ENCODE data around the gene GALNT10. TPM values are rescaled to one million over a fixed set of nuclear protein-coding genes. Genes with fewer than 3 reads are reported as not detected.

Gene GALNT10
- total RNA-seq, 1 donor from 2014 or later: 10.4 TPM

DNA sequence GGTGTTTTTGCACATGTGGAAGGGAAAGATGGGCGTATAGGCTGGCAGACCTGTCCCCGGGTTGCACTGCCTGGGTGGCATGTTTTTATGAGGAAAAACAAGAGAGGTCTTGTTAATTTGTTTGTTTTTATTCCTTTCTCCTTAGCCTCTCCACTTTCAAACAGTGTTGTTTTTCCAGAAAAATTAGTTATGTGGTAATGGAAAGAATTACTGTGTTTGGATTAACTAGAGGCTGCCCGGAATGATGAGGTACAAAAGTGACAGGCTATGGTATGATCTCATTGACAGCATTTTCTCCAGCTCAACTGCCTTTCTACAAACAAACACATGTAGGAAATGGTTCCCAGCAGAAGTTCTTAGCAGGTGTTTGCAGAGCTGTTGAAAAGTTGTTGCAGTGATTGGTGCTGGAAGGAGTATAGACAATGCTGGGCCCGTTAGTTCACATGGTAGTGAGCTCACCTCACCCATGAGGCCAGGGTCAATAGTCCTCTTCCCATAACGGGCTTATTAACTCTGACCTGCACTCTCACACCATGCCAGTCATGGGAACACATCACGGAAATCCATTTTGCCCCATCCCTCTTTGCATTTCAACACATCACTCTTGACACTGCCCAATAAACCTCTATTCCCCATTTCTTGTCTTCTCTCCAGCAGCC, 144.0 kb downstream of the GALNT10 start:
- Histone ChIP-seq H3K9ac (ENCODE audit: low read depth in 1 of 3, low read length in 3 of 3) (no peak overlapping the region), H3K27ac (ENCODE audit: low read depth, low read length) (no peak overlapping the region), H3K9me3 (ENCODE audit: control insufficient read depth in 3 of 3, low read length in 3 of 3) (no peaks in the 10 kb centered on the region), H3K4me1 (ENCODE audit: control insufficient read depth in 3 of 3, insufficient read depth in 3 of 3, low read length in 3 of 3) (no peaks in the 10 kb centered on the region), H3K4me3 (ENCODE audit: low read length in 3 of 3) (no peak overlapping the region), H3K36me3 (ENCODE audit: control insufficient read depth in 3 of 3, insufficient read depth in 3 of 3, low read length in 3 of 3) (peaks cover 7 to 17% (median 13%) of the 10 kb centered on the region in 3 donors), H3K27me3 (ENCODE audit: control insufficient read depth in 3 of 3, insufficient read depth in 3 of 3, low read length in 3 of 3) (no peaks in the 10 kb centered on the region)

DNA sequence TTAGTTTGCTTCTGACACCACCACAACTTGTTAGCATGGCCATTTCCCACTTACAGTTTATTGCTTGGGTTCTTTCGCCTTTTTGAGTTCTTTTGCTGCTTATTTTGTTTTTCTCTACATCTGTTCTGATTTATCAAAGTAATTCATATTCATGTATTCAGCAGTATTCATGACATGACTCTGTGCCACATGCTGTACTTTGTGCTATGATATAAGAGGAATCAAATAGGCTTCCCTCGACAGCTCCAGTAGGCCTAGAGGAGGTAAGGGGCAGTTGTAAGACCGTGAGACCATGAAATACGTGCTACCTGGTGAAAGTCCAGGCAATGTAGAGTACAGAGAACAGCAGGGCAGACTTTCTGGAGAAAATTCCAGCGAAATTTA, 144.5 kb downstream of the GALNT10 start:
- Histone ChIP-seq H3K4me3 (ENCODE audit: low read length in 3 of 3) (no peak overlapping the region), H3K4me1 (ENCODE audit: control insufficient read depth in 3 of 3, insufficient read depth in 3 of 3, low read length in 3 of 3) (no peaks in the 10 kb centered on the region), H3K36me3 (ENCODE audit: control insufficient read depth in 3 of 3, insufficient read depth in 3 of 3, low read length in 3 of 3) (peaks cover 7 to 16% (median 12%) of the 10 kb centered on the region in 3 donors), H3K9me3 (ENCODE audit: control insufficient read depth in 3 of 3, low read length in 3 of 3) (no peaks in the 10 kb centered on the region), H3K9ac (ENCODE audit: low read depth in 1 of 3, low read length in 3 of 3) (no peak overlapping the region), H3K27ac (ENCODE audit: low read depth, low read length) (no peak overlapping the region), H3K27me3 (ENCODE audit: control insufficient read depth in 3 of 3, insufficient read depth in 3 of 3, low read length in 3 of 3) (no peaks in the 10 kb centered on the region)

DNA sequence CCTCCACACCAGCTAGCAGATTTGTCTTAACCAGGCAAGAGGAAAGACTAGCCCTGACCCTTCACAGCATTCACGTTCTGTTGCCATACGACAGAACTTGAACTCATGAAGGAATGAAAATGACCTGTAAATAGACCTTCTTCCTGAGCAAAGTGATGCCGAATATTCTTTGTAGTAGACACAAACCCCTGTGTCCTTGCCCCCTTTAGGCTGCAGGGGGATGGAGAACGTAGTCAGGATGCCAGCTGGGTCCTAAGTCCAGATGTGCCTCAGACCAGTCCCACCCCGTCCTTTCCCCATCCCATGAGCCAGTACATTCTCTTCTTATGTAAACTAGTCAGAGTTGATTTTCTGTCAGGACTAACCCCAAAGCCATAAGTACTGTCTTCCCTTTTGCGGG, 151.1 kb downstream of the GALNT10 start:
- Histone ChIP-seq H3K4me3 (ENCODE audit: low read length in 3 of 3) (no peak overlapping the region), H3K27ac (ENCODE audit: low read depth, low read length) (no peak overlapping the region), H3K4me1 (ENCODE audit: control insufficient read depth in 3 of 3, insufficient read depth in 3 of 3, low read length in 3 of 3) (no peaks in the 10 kb centered on the region), H3K27me3 (ENCODE audit: control insufficient read depth in 3 of 3, insufficient read depth in 3 of 3, low read length in 3 of 3) (no peaks in the 10 kb centered on the region), H3K9me3 (ENCODE audit: control insufficient read depth in 3 of 3, low read length in 3 of 3) (no peaks in the 10 kb centered on the region), H3K9ac (ENCODE audit: low read depth in 1 of 3, low read length in 3 of 3) (no peak overlapping the region), H3K36me3 (ENCODE audit: control insufficient read depth in 3 of 3, insufficient read depth in 3 of 3, low read length in 3 of 3) (no peaks in the 10 kb centered on the region)

GRCh38 chr5:154342211-154342610, 151.7 kb downstream of the GALNT10 start:
- Histone ChIP-seq H3K36me3 (ENCODE audit: control insufficient read depth in 3 of 3, insufficient read depth in 3 of 3, low read length in 3 of 3) (no peaks in the 10 kb centered on the region), H3K27me3 (ENCODE audit: control insufficient read depth in 3 of 3, insufficient read depth in 3 of 3, low read length in 3 of 3) (no peaks in the 10 kb centered on the region), H3K9ac (ENCODE audit: low read depth in 1 of 3, low read length in 3 of 3) (no peak overlapping the region)

DNA sequence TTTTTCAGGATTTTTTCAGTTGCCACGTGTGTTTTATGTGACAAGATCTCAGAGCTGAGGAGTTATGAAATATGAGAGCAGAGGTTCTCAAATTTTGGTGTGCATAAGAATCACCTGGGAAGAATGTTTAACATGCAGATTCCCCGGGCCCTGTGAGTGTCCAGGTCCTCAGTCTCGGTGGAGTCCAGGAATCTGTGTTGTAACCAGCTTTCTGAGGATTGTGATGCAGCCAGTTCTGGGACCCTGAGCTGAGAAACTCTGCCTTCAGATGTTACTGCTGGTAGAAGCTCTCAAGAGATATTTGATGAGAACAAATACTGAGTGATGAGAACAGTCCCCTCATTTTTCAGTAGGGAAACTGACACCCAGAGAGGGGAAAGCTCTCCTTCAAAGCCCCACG, 152.4 kb downstream of the GALNT10 start:
- Histone ChIP-seq H3K4me3 (ENCODE audit: low read length in 3 of 3) (no peak overlapping the region), H3K9me3 (ENCODE audit: control insufficient read depth in 3 of 3, low read length in 3 of 3) (no peaks in the 10 kb centered on the region), H3K27me3 (ENCODE audit: control insufficient read depth in 3 of 3, insufficient read depth in 3 of 3, low read length in 3 of 3) (no peaks in the 10 kb centered on the region), H3K27ac (ENCODE audit: low read depth, low read length) (no peak overlapping the region), H3K4me1 (ENCODE audit: control insufficient read depth in 3 of 3, insufficient read depth in 3 of 3, low read length in 3 of 3) (no peaks in the 10 kb centered on the region), H3K36me3 (ENCODE audit: control insufficient read depth in 3 of 3, insufficient read depth in 3 of 3, low read length in 3 of 3) (no peaks in the 10 kb centered on the region), H3K9ac (ENCODE audit: low read depth in 1 of 3, low read length in 3 of 3) (no peak overlapping the region)

More at GRCh38 chr5:154342211-154342610, 151.7 kb downstream of the GALNT10 start:
- Histone ChIP-seq H3K27ac (ENCODE audit: low read depth, low read length) (no peak overlapping the region), H3K4me1 (ENCODE audit: control insufficient read depth in 3 of 3, insufficient read depth in 3 of 3, low read length in 3 of 3) (no peaks in the 10 kb centered on the region), H3K9me3 (ENCODE audit: control insufficient read depth in 3 of 3, low read length in 3 of 3) (no peaks in the 10 kb centered on the region), H3K4me3 (ENCODE audit: low read length in 3 of 3) (no peak overlapping the region)

DNA sequence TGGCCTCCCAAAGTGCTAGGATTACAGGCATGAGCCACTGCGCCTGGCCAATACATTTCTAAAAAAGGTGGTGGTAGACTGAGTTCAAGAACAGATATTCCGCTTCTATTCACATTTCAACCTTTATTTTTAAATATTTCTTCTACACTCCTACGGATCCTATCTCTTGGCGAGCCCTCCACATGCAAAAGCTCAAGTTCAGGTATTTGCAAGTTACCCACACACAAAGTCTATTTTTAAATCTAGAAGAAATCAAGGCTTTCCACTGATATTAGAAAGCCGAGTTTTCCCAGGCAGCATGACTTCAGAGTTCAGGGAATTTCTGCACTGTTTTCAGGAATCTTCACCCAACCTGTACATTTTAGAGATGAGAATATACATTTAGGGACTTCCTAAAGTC, 153.9 kb downstream of the GALNT10 start:
- H3K4me1 ChIP-seq (ENCODE audit: control insufficient read depth in 3 of 3, insufficient read depth in 3 of 3, low read length in 3 of 3): no peaks in the 10 kb centered on the region
- no peak overlapping the region for H3K4me3 ChIP-seq (ENCODE audit: low read length in 3 of 3)
- no peaks in the 10 kb centered on the region for H3K9me3 ChIP-seq (ENCODE audit: control insufficient read depth in 3 of 3, low read length in 3 of 3)
- H3K27me3 ChIP-seq (ENCODE audit: control insufficient read depth in 3 of 3, insufficient read depth in 3 of 3, low read length in 3 of 3): no peaks in the 10 kb centered on the region
- H3K9ac ChIP-seq (ENCODE audit: low read depth in 1 of 3, low read length in 3 of 3): no peak overlapping the region
- no peaks in the 10 kb centered on the region for H3K36me3 ChIP-seq (ENCODE audit: control insufficient read depth in 3 of 3, insufficient read depth in 3 of 3, low read length in 3 of 3)
- H3K27ac ChIP-seq (ENCODE audit: low read depth, low read length): no peak overlapping the region

DNA sequence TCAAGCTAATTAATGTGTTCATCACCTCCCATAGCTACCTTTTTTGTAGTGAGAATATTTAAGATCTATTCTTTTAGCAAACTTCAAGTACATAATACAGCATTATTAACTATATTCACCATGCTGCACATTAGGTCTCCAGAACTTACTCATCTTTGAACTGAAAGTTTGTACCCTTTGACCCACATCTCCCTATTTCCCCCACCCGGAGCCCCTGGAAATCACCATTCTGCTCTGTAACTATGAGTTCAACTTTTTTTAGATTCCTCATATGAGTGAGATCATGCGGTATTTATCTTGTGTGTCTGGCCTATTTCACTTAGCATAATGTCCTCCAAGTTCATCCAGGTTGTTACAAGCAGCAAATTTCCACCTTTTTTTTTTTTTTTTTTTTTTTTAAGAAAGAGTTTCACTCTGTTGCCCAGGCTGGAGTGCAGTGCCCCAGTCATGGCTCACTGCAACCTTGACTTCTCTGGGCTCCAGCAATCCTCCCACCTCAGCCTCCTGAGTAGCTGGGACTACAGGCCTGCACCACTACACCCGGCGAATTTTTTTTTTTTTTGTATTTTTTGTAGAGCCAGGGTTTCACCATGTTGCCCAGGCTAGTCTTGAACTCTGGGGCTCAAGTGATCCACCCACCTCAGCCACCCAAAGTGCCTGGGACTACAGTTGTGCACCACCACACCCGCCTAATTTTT, 154.9 kb downstream of the GALNT10 start:
- no peak overlapping the region for H3K9ac ChIP-seq (ENCODE audit: low read depth in 1 of 3, low read length in 3 of 3)
- no peaks in the 10 kb centered on the region for H3K4me1 ChIP-seq (ENCODE audit: control insufficient read depth in 3 of 3, insufficient read depth in 3 of 3, low read length in 3 of 3)
- no peaks in the 10 kb centered on the region for H3K27me3 ChIP-seq (ENCODE audit: control insufficient read depth in 3 of 3, insufficient read depth in 3 of 3, low read length in 3 of 3)
- H3K4me3 ChIP-seq (ENCODE audit: low read length in 3 of 3): no peak overlapping the region
- H3K27ac ChIP-seq (ENCODE audit: low read depth, low read length): no peak overlapping the region
- H3K36me3 ChIP-seq (ENCODE audit: control insufficient read depth in 3 of 3, insufficient read depth in 3 of 3, low read length in 3 of 3): no peaks in the 10 kb centered on the region
- H3K9me3 ChIP-seq (ENCODE audit: control insufficient read depth in 3 of 3, low read length in 3 of 3): no peaks in the 10 kb centered on the region

GRCh38 chr5:154346427-154346826, 155.9 kb downstream of the GALNT10 start:
- Histone ChIP-seq H3K27ac (ENCODE audit: low read depth, low read length) (no peak overlapping the region), H3K9ac (ENCODE audit: low read depth in 1 of 3, low read length in 3 of 3) (no peak overlapping the region), H3K27me3 (ENCODE audit: control insufficient read depth in 3 of 3, insufficient read depth in 3 of 3, low read length in 3 of 3) (no peaks in the 10 kb centered on the region), H3K4me1 (ENCODE audit: control insufficient read depth in 3 of 3, insufficient read depth in 3 of 3, low read length in 3 of 3) (no peaks in the 10 kb centered on the region), H3K4me3 (ENCODE audit: low read length in 3 of 3) (no peak overlapping the region), H3K36me3 (ENCODE audit: control insufficient read depth in 3 of 3, insufficient read depth in 3 of 3, low read length in 3 of 3) (no peaks in the 10 kb centered on the region), H3K9me3 (ENCODE audit: control insufficient read depth in 3 of 3, low read length in 3 of 3) (no peaks in the 10 kb centered on the region)

DNA sequence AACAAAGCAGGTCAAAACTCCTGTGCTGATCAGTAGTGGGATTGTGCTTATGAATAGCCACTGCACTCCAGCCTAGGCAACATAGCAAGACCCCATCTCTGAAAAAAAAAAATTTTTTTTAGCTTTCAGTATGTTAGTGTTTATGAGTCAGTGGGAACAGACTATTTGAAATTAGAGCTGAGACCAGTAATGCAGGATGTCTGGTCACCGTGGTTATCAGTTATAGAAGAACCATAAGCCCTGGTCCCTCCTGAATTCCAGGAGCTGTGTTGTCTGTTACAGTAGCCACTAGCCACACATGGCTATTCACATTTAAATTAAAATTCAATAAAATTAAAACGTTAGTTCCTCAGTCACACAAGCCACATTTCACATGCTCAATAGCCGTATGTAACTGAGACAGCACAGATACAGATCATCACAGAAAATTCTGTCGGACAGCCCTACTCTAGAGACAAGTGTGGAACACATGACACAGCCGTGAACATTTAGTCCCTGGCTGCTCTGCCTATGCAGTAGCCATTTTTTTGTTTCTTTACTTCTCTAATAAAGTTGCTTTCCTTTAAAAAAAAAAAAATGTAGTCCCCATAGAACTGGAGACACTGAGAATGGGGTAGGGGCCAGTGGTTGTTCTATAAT, 159.2 kb downstream of the GALNT10 start:
- no peaks in the 10 kb centered on the region for H3K9me3 ChIP-seq (ENCODE audit: control insufficient read depth in 3 of 3, low read length in 3 of 3)
- no peak overlapping the region for H3K27ac ChIP-seq (ENCODE audit: low read depth, low read length)
- no peak overlapping the region for H3K4me3 ChIP-seq (ENCODE audit: low read length in 3 of 3)
- no peaks in the 10 kb centered on the region for H3K36me3 ChIP-seq (ENCODE audit: control insufficient read depth in 3 of 3, insufficient read depth in 3 of 3, low read length in 3 of 3)
- no peaks in the 10 kb centered on the region for H3K27me3 ChIP-seq (ENCODE audit: control insufficient read depth in 3 of 3, insufficient read depth in 3 of 3, low read length in 3 of 3)
- H3K4me1 ChIP-seq (ENCODE audit: control insufficient read depth in 3 of 3, insufficient read depth in 3 of 3, low read length in 3 of 3): no peaks in the 10 kb centered on the region
- H3K9ac ChIP-seq (ENCODE audit: low read depth in 1 of 3, low read length in 3 of 3): no peak overlapping the region

GRCh38 chr5:154351141-154351540, 160.6 kb downstream of the GALNT10 start:
- no peak overlapping the region for H3K9ac ChIP-seq (ENCODE audit: low read depth in 1 of 3, low read length in 3 of 3)
- H3K36me3 ChIP-seq (ENCODE audit: control insufficient read depth in 3 of 3, insufficient read depth in 3 of 3, low read length in 3 of 3): no peaks in the 10 kb centered on the region
- no peaks in the 10 kb centered on the region for H3K9me3 ChIP-seq (ENCODE audit: control insufficient read depth in 3 of 3, low read length in 3 of 3)
- H3K27me3 ChIP-seq (ENCODE audit: control insufficient read depth in 3 of 3, insufficient read depth in 3 of 3, low read length in 3 of 3): no peaks in the 10 kb centered on the region
- no peak overlapping the region for H3K4me3 ChIP-seq (ENCODE audit: low read length in 3 of 3)
- H3K4me1 ChIP-seq (ENCODE audit: control insufficient read depth in 3 of 3, insufficient read depth in 3 of 3, low read length in 3 of 3): peaks cover 0 to 4% (median 0%) of the 10 kb centered on the region in 3 donors
- no peak overlapping the region for H3K27ac ChIP-seq (ENCODE audit: low read depth, low read length)
